K562 (cell line): Measurements from ENCODE around the gene FYB1. TPM values are rescaled to one million over a fixed set of nuclear protein-coding genes. Genes with fewer than 3 reads are reported as not detected.
A peak's percentile ranks its signal among the peaks of the same experiment; 100 is the strongest.

ENCODE experiments used
- ARNT ChIP-seq, 2 experiments: fragments of 450-650 bp; IDR thresholded peaks; 2 replicates each; pipeline ENCODE4 v1.6.1; 2016; ENCODE audit warnings: mild to moderate bottlenecking in 1 of 2
- CCNT2 ChIP-seq: IDR thresholded peaks from 2 replicates; pipeline ENCODE4 v1.6.1; 2011; ENCODE audit warnings: borderline replicate concordance, low read depth, mild to moderate bottlenecking, moderate library complexity, mixed read lengths, low read length; ENCODE audit not compliant: insufficient read length; ENCODE audit errors: extremely low read depth
- CEBPB ChIP-seq: fragments of 450-650 bp; IDR thresholded peaks from 2 replicates; pipeline ENCODE4 v1.6.1; 2016; ENCODE audit warnings: missing genetic modification characterization, missing compliant biosample characterization
- CHCHD3 ChIP-seq: fragments of 250-450 bp; sonication (Bioruptor Pico); IDR thresholded peaks from 2 replicates; pipeline ENCODE4 v2.1.2; 2022; ENCODE audit warnings: mild to moderate bottlenecking
- CREB1 ChIP-seq, 2 experiments: sonication (generic) in 1 of 2; formaldehyde crosslinking in 1 of 2; IDR thresholded peaks; 2 replicates each; pipeline versions ENCODE4 v1.6.1 to v1.8.0; 2012 to 2022; ENCODE audit warnings: inconsistent platforms in 1 of 2, mild to moderate bottlenecking in 1 of 2, missing genetic modification reagents in 1 of 2, moderate library complexity in 1 of 2
- KLF6 ChIP-seq: fragments of 250-450 bp; sonication (Bioruptor Pico); IDR thresholded peaks from 2 replicates; pipeline ENCODE4 v1.4.0; 2020; ENCODE audit warnings: mild to moderate bottlenecking, moderate library complexity, borderline replicate concordance
- RBM14 ChIP-seq: fragments of 200-400 bp; formaldehyde crosslinking; IDR thresholded peaks from 2 replicates; pipeline ENCODE4 v1.6.1; 2018; ENCODE audit warnings: low read depth, mild to moderate bottlenecking, low read length, moderate library complexity, borderline replicate concordance; ENCODE audit not compliant: insufficient read depth
- RBM34 ChIP-seq: fragments of 200-400 bp; formaldehyde crosslinking; IDR thresholded peaks from 2 replicates; pipeline ENCODE4 v1.6.1; 2018; ENCODE audit warnings: low read length, borderline replicate concordance; ENCODE audit not compliant: insufficient read depth
- TBL1XR1 ChIP-seq, 2 experiments: IDR thresholded peaks; 2 replicates each; pipeline ENCODE4 v1.6.1; 2012; ENCODE audit warnings: improper control_type of control experiment in 2 of 2, low read length in 2 of 2, mild to moderate bottlenecking in 1 of 2
- TFAM ChIP-seq: fragments of 250-450 bp; sonication (Bioruptor Pico); conservative IDR thresholded peaks from 2 replicates; pipeline ENCODE4 v1.5.0; 2021; ENCODE audit warnings: mild to moderate bottlenecking, moderate library complexity
- U2AF1 ChIP-seq: fragments of 200-400 bp; formaldehyde crosslinking; optimal IDR thresholded peaks from 2 replicates; pipeline ENCODE3; 2017; ENCODE audit warnings: mild to moderate bottlenecking, low read depth, low read length, moderate library complexity
- ZC3H4 ChIP-seq: sonication (generic); formaldehyde crosslinking; IDR thresholded peaks from 2 replicates; pipeline ENCODE4 v1.9.0; 2021; ENCODE audit warnings: missing genetic modification reagents, borderline replicate concordance
- ZNF134 ChIP-seq: fragments of 250-450 bp; sonication (Bioruptor Pico); conservative IDR thresholded peaks from 2 replicates; pipeline ENCODE4 v1.4.0; 2020
- ZNF274 ChIP-seq: IDR thresholded peaks from 2 replicates; pipeline ENCODE4 v1.6.1; 2011; ENCODE audit warnings: low read depth, mild to moderate bottlenecking, low read length, moderate library complexity, borderline replicate concordance
- polyA plus RNA-seq, 8 experiments: library from polyadenylated mRNA; depleted of rRNA in 4 of 8; stranded (reverse) in 5 of 8; unstranded in 3 of 8; fragments of >200 nt; fragmentation: Nextera tagmentation in 2 of 8; fragmentation: Illumina TruSeq in 1 of 8; extraction: Ambion mirVana in 2 of 8; extraction: Trizol in 1 of 8; gene quantifications; 2 replicates each; pipeline versions ENCODE4 v1.2.1 to v1.2.3, GENCODE V29; 2011 to 2014; ENCODE audit warnings: inconsistent platforms in 1 of 8, missing spikeins in 1 of 8
- total RNA-seq, 7 experiments: library from RNA; depleted of rRNA in 6 of 7; stranded (reverse); fragments of >200 nt in 6 of 7; fragmentation: Illumina TruSeq in 2 of 7; extraction: Trizol in 2 of 7; gene quantifications; 2 replicates each; pipeline versions ENCODE4 v1.2.1 to v1.2.3, GENCODE V29; 2011 to 2021; ENCODE audit warnings: low replicate concordance in 1 of 7
- TF ChIP-seq, protein P1 (sequence below), 2 experiments: IDR thresholded peaks in 1 of 2; conservative IDR thresholded peaks in 1 of 2; 2 replicates each; pipeline ENCODE4 v1.6.1; 2016; ENCODE audit warnings: low read depth in 2 of 2, mild to moderate bottlenecking in 1 of 2, missing compliant biosample characterization in 1 of 2, missing genetic modification characterization in 1 of 2, moderate library complexity in 1 of 2
- TF ChIP-seq, protein P2 (sequence below): fragments of 450-650 bp; formaldehyde crosslinking; IDR thresholded peaks from 2 replicates; pipeline ENCODE4 v1.4.0; 2020; ENCODE audit warnings: mild to moderate bottlenecking, moderate library complexity
- TF ChIP-seq, protein P3 (sequence below): sonication (generic); formaldehyde crosslinking; IDR thresholded peaks from 2 replicates; pipeline ENCODE4 v1.9.0; 2022; ENCODE audit warnings: mild to moderate bottlenecking, missing genetic modification reagents
- TF ChIP-seq, protein P4 (sequence below): fragments of 250-450 bp; sonication (Bioruptor Pico); IDR thresholded peaks from 2 replicates; pipeline ENCODE4 v1.5.0; 2020; ENCODE audit warnings: mild to moderate bottlenecking, borderline replicate concordance

The FYB1 gene
- total and polyA plus RNA-seq, 9 of the 15 experiments (the other 6 are each of a cell fraction or from before 2014, with no cell fraction given), result 4.7 to 31.5 (median 9.7) TPM

DNA sequence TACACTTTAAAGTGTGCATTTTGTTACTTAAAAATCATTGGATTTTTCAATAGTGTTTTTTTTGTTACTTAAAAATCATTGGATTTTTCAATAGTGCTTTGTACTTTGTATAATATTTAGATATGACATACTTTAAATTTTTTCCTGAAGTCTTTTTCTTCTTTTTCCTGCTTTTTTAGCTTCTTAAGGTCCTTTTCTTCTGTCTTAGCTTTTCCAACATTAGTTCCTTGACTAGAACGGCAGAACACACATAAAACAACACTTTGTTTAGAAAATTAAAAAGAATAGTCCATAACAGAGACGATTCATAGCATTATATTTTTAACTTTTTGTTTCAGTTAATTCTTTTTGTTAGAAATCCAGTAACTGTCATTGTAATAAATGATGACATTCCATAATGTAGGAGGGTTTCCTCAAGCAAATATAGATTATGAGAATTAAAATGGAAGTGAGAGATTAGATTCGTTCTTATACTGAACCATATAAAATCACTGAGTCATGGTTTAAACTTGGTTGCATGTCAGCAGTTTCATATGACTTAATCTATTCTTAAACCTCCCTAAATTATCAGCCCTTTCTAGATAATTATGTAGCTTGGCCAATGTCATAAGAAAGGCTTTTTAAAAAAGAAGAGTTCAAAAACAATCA, 99.8 kb downstream of the FYB1 start (continued):
- TF ChIP-seq, protein P1, sequence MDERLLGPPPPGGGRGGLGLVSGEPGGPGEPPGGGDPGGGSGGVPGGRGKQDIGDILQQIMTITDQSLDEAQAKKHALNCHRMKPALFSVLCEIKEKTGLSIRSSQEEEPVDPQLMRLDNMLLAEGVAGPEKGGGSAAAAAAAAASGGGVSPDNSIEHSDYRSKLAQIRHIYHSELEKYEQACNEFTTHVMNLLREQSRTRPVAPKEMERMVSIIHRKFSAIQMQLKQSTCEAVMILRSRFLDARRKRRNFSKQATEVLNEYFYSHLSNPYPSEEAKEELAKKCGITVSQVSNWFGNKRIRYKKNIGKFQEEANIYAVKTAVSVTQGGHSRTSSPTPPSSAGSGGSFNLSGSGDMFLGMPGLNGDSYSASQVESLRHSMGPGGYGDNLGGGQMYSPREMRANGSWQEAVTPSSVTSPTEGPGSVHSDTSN (CRISPR knock-in tag; IDR thresholded peaks at IDR 0.05; ENCODE audit: low read depth), result no peak
- TF ChIP-seq, protein P1 (tag; conservative IDR thresholded peaks at IDR 0.05; ENCODE audit: low read depth), result peak; percentile 26; the same call in 1 of the 2 replicates
- TF ChIP-seq RBM14, result no peak
- no peak for TF ChIP-seq RBM34
- TF ChIP-seq ZNF134 (CRISPR knock-in tag), result no peak
- TF ChIP-seq TFAM (CRISPR knock-in tag), result no peak
- no peak for TF ChIP-seq CCNT2
- TF ChIP-seq CHCHD3 (CRISPR knock-in tag), result no peak
- no peak for TF ChIP-seq TBL1XR1 (IDR thresholded peaks at IDR 0.05; ENCODE audit: low read length in 2 of 2)
- peak in 1 of 2 experiments; percentile 36; a peak in 2 of 4 replicates for TF ChIP-seq ARNT (IDR thresholded peaks at IDR 0.05)
- no peak for TF ChIP-seq ZNF274
- TF ChIP-seq ZC3H4 (CRISPR knock-in tag), result no peak
- TF ChIP-seq CEBPB (tag), result no peak; the same call in 1 of the 2 replicates
- TF ChIP-seq CREB1 (IDR thresholded peaks at IDR 0.05), result no peak
- no peak for TF ChIP-seq CREB1 (CRISPR knock-in tag; IDR thresholded peaks at IDR 0.05)
- TF ChIP-seq, protein P2, sequence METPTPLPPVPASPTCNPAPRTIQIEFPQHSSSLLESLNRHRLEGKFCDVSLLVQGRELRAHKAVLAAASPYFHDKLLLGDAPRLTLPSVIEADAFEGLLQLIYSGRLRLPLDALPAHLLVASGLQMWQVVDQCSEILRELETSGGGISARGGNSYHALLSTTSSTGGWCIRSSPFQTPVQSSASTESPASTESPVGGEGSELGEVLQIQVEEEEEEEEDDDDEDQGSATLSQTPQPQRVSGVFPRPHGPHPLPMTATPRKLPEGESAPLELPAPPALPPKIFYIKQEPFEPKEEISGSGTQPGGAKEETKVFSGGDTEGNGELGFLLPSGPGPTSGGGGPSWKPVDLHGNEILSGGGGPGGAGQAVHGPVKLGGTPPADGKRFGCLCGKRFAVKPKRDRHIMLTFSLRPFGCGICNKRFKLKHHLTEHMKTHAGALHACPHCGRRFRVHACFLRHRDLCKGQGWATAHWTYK (CRISPR knock-in tag), result no peak
- no peak for TF ChIP-seq KLF6
- TF ChIP-seq, protein P3, sequence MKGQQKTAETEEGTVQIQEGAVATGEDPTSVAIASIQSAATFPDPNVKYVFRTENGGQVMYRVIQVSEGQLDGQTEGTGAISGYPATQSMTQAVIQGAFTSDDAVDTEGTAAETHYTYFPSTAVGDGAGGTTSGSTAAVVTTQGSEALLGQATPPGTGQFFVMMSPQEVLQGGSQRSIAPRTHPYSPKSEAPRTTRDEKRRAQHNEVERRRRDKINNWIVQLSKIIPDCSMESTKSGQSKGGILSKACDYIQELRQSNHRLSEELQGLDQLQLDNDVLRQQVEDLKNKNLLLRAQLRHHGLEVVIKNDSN (CRISPR knock-in tag), result no peak
- TF ChIP-seq, protein P4, sequence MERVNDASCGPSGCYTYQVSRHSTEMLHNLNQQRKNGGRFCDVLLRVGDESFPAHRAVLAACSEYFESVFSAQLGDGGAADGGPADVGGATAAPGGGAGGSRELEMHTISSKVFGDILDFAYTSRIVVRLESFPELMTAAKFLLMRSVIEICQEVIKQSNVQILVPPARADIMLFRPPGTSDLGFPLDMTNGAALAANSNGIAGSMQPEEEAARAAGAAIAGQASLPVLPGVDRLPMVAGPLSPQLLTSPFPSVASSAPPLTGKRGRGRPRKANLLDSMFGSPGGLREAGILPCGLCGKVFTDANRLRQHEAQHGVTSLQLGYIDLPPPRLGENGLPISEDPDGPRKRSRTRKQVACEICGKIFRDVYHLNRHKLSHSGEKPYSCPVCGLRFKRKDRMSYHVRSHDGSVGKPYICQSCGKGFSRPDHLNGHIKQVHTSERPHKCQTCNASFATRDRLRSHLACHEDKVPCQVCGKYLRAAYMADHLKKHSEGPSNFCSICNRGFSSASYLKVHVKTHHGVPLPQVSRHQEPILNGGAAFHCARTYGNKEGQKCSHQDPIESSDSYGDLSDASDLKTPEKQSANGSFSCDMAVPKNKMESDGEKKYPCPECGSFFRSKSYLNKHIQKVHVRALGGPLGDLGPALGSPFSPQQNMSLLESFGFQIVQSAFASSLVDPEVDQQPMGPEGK (CRISPR knock-in tag), result no peak
- TF ChIP-seq U2AF1, result peak; percentile 16
